GM21528 (cell line): ENCODE results near the gene PC.

Experiments
- ATAC-seq: cut with Tn5 transposase; IDR thresholded peaks from one replicate; pipeline ENCODE4 v1.9.1; 2021; ENCODE audit warnings: mild to moderate bottlenecking, moderate library complexity; ENCODE audit not compliant: unreplicated experiment, low FRiP score

The PC gene

GRCh38 chr11:66857927-66858185, 100.3 kb downstream of the PC start:
- ATAC-seq, result no peak

- ATAC-seq, result no peak
These were observed 100.8 kb downstream of the PC start for GRCh38 chr11:66857234-66857926.

GRCh38 chr11:66856496-66857233, 101.5 kb downstream of the PC start, which contains the start of gene LRFN4:
Gene LRFN4, plus strand, starts transcription at chr11:66857064. Its CDS starts 681 bp downstream, at chr11:66857745.
- ATAC-seq, result peak; percentile 28

- peak; percentile 52 for ATAC-seq
These were observed 102.3 kb downstream of the PC start for GRCh38 chr11:66855574-66856495.

- no peak for ATAC-seq
These were observed 103.4 kb downstream of the PC start for GRCh38 chr11:66854729-66855211.

- ATAC-seq, result no peak
These were observed 103.9 kb downstream of the PC start for GRCh38 chr11:66854231-66854661.

- no peak for ATAC-seq
These were observed 104.6 kb downstream of the PC start for GRCh38 chr11:66853242-66854229.

GRCh38 chr11:66852466-66853241, 105.5 kb downstream of the PC start:
- no peak for ATAC-seq

GRCh38 chr11:66851698-66852465, 106.3 kb downstream of the PC start:
- ATAC-seq, result no peak

GRCh38 chr11:66851239-66851596, 107.0 kb downstream of the PC start:
- ATAC-seq, result no peak

GRCh38 chr11:66850588-66851238, 107.5 kb downstream of the PC start:
- no peak for ATAC-seq

- ATAC-seq, result no peak
These were observed 108.0 kb downstream of the PC start for GRCh38 chr11:66850235-66850587.

- no peak for ATAC-seq
These were observed 108.5 kb downstream of the PC start for GRCh38 chr11:66849501-66850234.

GRCh38 chr11:66848671-66849500, 109.3 kb downstream of the PC start:
- ATAC-seq, result no peak

- no peak for ATAC-seq
These were observed 110.5 kb downstream of the PC start for GRCh38 chr11:66847461-66848232.

- no peak for ATAC-seq
These were observed 111.5 kb downstream of the PC start for GRCh38 chr11:66846671-66847091.
